NB4 (cell line): ENCODE data around the gene CAMTA1.

ENCODE experiments used
- DNase-seq: peaks from one replicate; pipeline ENCODE4 v3.0.0; 2010; ENCODE audit warnings: low read depth
- H3K4me3 ChIP-seq: one replicate; pipeline ENCODE4 v1.5.1; 2011; ENCODE audit warnings: mild to moderate bottlenecking, low read depth, low read length, moderate library complexity
- CTCF ChIP-seq: IDR thresholded peaks from one replicate; pipeline ENCODE4 v1.5.1; 2012; ENCODE audit warnings: low read depth, low read length
- MYC ChIP-seq: IDR thresholded peaks from 2 replicates; pipeline ENCODE4 v1.6.1; 2011; ENCODE audit warnings: low read depth, low read length
- POLR2A ChIP-seq: IDR thresholded peaks from 2 replicates; pipeline ENCODE4 v1.6.1; 2011; ENCODE audit warnings: mild to moderate bottlenecking; ENCODE audit not compliant: insufficient read length; ENCODE audit errors: extremely low read depth
- TF ChIP-seq, protein P1 (sequence below): IDR thresholded peaks from 2 replicates; pipeline ENCODE4 v1.6.1; 2011; ENCODE audit warnings: low read depth, low read length

CAMTA1 gene

DNA sequence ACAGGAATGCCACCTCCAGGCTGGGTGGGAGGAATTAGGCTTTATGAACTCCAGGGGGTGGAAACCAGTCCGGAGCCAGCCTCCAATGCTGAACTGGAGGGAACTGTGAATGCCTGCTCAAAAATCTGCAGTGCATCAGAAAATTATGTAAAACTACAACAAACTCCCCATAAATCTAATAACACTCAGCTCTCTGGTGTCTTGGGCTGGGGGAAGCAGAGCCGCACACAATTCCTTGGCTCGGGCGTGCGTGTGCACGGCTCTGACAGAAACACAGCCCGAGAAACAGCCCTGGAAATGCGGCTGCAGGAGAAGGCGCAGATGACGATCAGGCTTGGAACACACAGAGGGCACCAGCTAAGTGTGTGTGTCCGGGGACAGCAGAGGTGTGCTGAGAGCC lies 858.3 kb downstream of the CAMTA1 start:
- TF ChIP-seq POLR2A (no peak), MYC (no peak), CTCF (no peak)
- TF ChIP-seq, protein P1, sequence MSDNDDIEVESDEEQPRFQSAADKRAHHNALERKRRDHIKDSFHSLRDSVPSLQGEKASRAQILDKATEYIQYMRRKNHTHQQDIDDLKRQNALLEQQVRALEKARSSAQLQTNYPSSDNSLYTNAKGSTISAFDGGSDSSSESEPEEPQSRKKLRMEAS, result no peak
- no peak overlapping the region for H3K4me3 ChIP-seq
- no peak for DNase-seq

DNA sequence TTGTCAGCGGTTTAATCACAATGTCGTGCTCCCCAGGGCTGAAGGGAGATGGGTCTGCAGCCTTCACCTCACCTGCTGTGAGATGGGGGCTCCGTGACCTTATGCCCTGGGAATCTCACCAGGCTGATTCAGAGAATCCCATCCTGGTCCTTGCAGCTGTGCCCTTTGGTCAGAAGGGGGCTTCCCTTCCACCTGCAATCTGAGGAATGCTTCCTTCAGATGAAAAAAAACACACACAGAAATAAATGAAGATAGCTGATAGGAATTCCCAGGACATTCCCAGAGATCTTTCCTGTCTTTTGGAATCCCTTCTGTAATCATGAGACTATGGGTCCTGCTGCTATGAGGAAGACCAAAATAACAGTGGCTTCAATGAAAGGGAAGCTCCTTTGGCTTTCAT lies 858.8 kb downstream of the CAMTA1 start:
- no peak for TF ChIP-seq MYC
- no peak for TF ChIP-seq POLR2A
- TF ChIP-seq CTCF, result no peak
- TF ChIP-seq, protein P1, result no peak
- no peak overlapping the region for H3K4me3 ChIP-seq
- no peak for DNase-seq

DNA sequence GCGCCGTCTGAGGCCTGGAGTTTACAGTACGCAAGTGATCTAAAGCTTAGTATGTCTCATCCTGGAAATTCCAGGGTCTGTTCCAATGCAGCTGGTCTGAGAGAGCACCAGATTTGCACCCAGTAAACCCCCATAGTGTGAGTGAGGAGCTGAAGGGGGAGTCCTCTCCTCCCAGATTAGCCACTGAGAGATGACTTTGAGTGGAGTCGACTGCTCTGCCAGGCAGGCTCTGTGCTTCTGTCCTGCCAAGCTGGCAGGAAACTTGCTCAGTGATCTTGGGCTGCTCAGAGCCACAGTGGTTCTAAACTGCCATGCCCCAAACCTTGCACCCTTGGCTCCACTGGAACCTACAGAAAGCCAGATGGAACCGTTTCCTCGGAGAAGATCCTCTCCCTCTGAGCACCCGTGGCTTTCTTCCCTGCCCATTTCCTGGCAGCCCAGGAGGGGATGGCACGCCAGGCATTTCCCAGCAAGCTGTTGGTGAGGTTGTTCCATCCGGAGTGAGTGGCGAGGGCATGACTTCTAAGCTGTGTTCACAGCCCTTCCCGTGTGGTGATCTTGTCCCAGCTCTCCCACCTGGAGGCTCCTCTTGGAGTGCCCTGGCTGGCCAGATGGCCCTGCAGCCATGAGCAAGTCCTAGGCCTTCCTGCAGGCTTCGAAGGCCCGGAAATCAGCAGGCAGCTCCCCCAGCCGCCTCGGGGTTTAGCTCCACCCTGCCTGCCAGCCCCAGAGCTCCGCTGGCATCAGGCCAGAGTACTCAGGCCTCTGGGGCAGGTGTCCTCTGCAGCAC lies 859.9 kb downstream of the CAMTA1 start:
- TF ChIP-seq CTCF (no peak), MYC (no peak), POLR2A (no peak)
- TF ChIP-seq, protein P1, result no peak
- no peak for DNase-seq

GRCh38 chr1:7645751-7646048 lies 860.4 kb downstream of the CAMTA1 start:
- no peak overlapping the region for H3K4me3 ChIP-seq
- DNase-seq, result no peak
- TF ChIP-seq, protein P1, result no peak
- no peak for TF ChIP-seq MYC
- no peak for TF ChIP-seq CTCF
- TF ChIP-seq POLR2A, result no peak

More for the DNA sequence above, 859.9 kb downstream of the CAMTA1 start:
- no peak overlapping the region for H3K4me3 ChIP-seq

- no peak overlapping the region for H3K4me3 ChIP-seq
- no peak for DNase-seq
- TF ChIP-seq, protein P1, result no peak
- no peak for TF ChIP-seq MYC
- no peak for TF ChIP-seq CTCF
- no peak for TF ChIP-seq POLR2A
Measured at GRCh38 chr1:7646164-7646563, 860.9 kb downstream of the CAMTA1 start.
